HG03521 (cell line): ENCODE measurements around the gene KSR2.

Experiments
- ATAC-seq: cut with Tn5 transposase; IDR thresholded peaks from one replicate; pipeline ENCODE4 v1.9.1; 2021; ENCODE audit warnings: mild to moderate bottlenecking, moderate library complexity; ENCODE audit not compliant: unreplicated experiment

KSR2 gene

GRCh38 chr12:117430246-117430645 is 538.5 kb downstream of the KSR2 start:
- ATAC-seq: no peak

GRCh38 chr12:117427211-117427610 is 541.6 kb downstream of the KSR2 start:
- no peak for ATAC-seq

GRCh38 chr12:117421987-117422386 is 546.8 kb downstream of the KSR2 start:
- no peak for ATAC-seq

- ATAC-seq: no peak
These were observed 547.6 kb downstream of the KSR2 start for GRCh38 chr12:117421068-117421752.

GRCh38 chr12:117417004-117417403 is 551.8 kb downstream of the KSR2 start:
- ATAC-seq: no peak

GRCh38 chr12:117412465-117413188 is 556.2 kb downstream of the KSR2 start:
- no peak for ATAC-seq

GRCh38 chr12:117409286-117409685 is 559.5 kb downstream of the KSR2 start:
- ATAC-seq: no peak

- ATAC-seq: no peak
These were observed 560.5 kb downstream of the KSR2 start for GRCh38 chr12:117408161-117408791.

GRCh38 chr12:117404940-117405339 is 563.9 kb downstream of the KSR2 start:
- no peak for ATAC-seq

- no peak for ATAC-seq
These were observed 564.5 kb downstream of the KSR2 start for GRCh38 chr12:117404203-117404853.

GRCh38 chr12:117403586-117404139 is 565.1 kb downstream of the KSR2 start:
- ATAC-seq: no peak
